Heart left ventricle (tissue), 16 donors: ENCODE data around the gene TBC1D10B. TPM values are rescaled to one million over a fixed set of nuclear protein-coding genes. Genes with fewer than 3 reads are reported as not detected.

Experiments
- ATAC-seq, 4 donors: fragments of 200-7000 bp; cut with Tn5 transposase; one replicate each; pipeline ENCODE4 v1.9.1; 2020 to 2022; ENCODE audit warnings: moderate library complexity in 4 of 4, mild to moderate bottlenecking in 3 of 4, moderate number of reproducible peaks in 1 of 4
- DNase-seq, 5 donors: peaks; one replicate each; pipeline ENCODE4 v3.0.0-alpha.2; 2020
- H3K27ac ChIP-seq, 12 donors: fragments of 200-600 bp; sonication (generic) in 4 of 12; one replicate each; pipeline versions ENCODE4 v1.5.0 to v1.8.0; 2016 to 2022; ENCODE audit warnings: mild to moderate bottlenecking in 2 of 12
- H3K27me3 ChIP-seq, 9 donors: fragments of 200-600 bp; sonication (generic) in 2 of 9; one replicate each; pipeline versions ENCODE4 v1.5.1 to v1.8.0; 2016 to 2022; ENCODE audit warnings: mild to moderate bottlenecking in 3 of 9
- H3K36me3 ChIP-seq, 9 donors: fragments of 200-600 bp; sonication (generic) in 2 of 9; one replicate each; pipeline versions ENCODE4 v1.5.0 to v1.8.0; 2018 to 2022; ENCODE audit warnings: mild to moderate bottlenecking in 2 of 9
- H3K4me1 ChIP-seq, 12 donors: fragments of 200-600 bp; sonication (generic) in 4 of 12; one replicate each; pipeline versions ENCODE4 v1.5.0 to v1.8.0; 2016 to 2022; ENCODE audit warnings: mild to moderate bottlenecking in 3 of 12
- H3K4me3 ChIP-seq, 12 donors: fragments of 200-600 bp; sonication (generic) in 4 of 12; one replicate each; pipeline versions ENCODE4 v1.5.0 to v1.8.0; 2017 to 2022; ENCODE audit warnings: mild to moderate bottlenecking in 9 of 12, moderate library complexity in 4 of 12
- H3K9me3 ChIP-seq, 12 donors: fragments of 200-600 bp; sonication (generic) in 4 of 12; one replicate each; pipeline versions ENCODE4 v1.5.0 to v1.8.0; 2016 to 2022; ENCODE audit warnings: mild to moderate bottlenecking in 1 of 12
- POLR2A ChIP-seq, 2 donors: fragments of 450-650 bp; IDR thresholded peaks; one replicate each; pipeline ENCODE4 v1.6.1; 2017; ENCODE audit warnings: antibody characterized with exemption in 2 of 2, mild to moderate bottlenecking in 2 of 2, moderate library complexity in 2 of 2
- WGBS, 4 donors: extraction: QIAGEN DNeasy Blood & Tissue Kit in 2 of 4; methylation state at CpG; one replicate each; pipeline versions ENCODE4 v1.1.5 to v1.1.7; 2013 to 2018; 5-methylcytosine and 5-hydroxymethylcytosine counted together
- intact Hi-C, 10 donors: fragments of 100-400 bp; cut with DNase I; formaldehyde crosslinking; loops; one replicate each; pipeline versions ENCODE4 v1.11.1 to v1.14.2; 2022
- polyA plus RNA-seq, 2 donors: library from polyadenylated mRNA; stranded (reverse); fragments of 200-250 nt; gene quantifications; one replicate each; pipeline ENCODE4 v1.2.3, GENCODE V29; 2013
- total RNA-seq, 9 donors: library from RNA; depleted of rRNA in 2 of 9; stranded (reverse); fragments of >200 nt in 2 of 9; fragmentation: NEBNext Ultra II Directional in 3 of 9; extraction: Animal tissue kit (Norgen Biotek cat#: 25700) in 3 of 9; gene quantifications; one replicate each; pipeline versions ENCODE4 v1.1.0 to v1.2.4, GENCODE V29; 2016 to 2023
- TF ChIP-seq, protein P1 (sequence below), 12 donors: fragments of 200-600 bp; sonication (generic) in 4 of 12; IDR thresholded peaks; one replicate each; pipeline versions ENCODE4 v1.5.0 to v1.8.0; 2018 to 2022; ENCODE audit warnings: antibody characterized with exemption in 12 of 12, mild to moderate bottlenecking in 5 of 12
- donor health status: ischemic (EF 13 %, LVEDD 7.1; RV severe dilation, severe dysfunction).
- donor health status: healthy with polysubstance abuse.
- donor health status: DM: no; HTN: yes; CAD: no.
- donor health status: DM: no; HTN: no; CAD: no.
- donor health status: ischemic (EF 25% LVEDD 6.9; RV normal size, moderate dysfunction).
- donor health status: ischemic (EF 25% LVEDD 5.7; RV mildly dilated, moderate dysfunction).
- donor health status: healthy.
- donor health status: DM: yes; HTN: yes; CAD: no.
- donor health status: ischemic (EF 35%, LVEDD 5.7; RV mildly dilated, moderate dysfunction).
- donor health status: nonischemic (EF 11% LVEDD 7.7; RV severe dilation, severe dysfunction).
- donor health status: DM: yes; HTN: yes; CAD: no.
- donor health status: PGD.
- donor health status: ischemic (EF 29% LVEDD 5.4; RV normal size, mild dysfunction).
- donor health status: nonischemic (EF 23%, LVEDD 6.1; RV moderate dilation, normal function).

The TBC1D10B gene
- total and polyA plus RNA-seq, 11 donors = 16.9 to 40.0 (median 24.2) TPM

DNA sequence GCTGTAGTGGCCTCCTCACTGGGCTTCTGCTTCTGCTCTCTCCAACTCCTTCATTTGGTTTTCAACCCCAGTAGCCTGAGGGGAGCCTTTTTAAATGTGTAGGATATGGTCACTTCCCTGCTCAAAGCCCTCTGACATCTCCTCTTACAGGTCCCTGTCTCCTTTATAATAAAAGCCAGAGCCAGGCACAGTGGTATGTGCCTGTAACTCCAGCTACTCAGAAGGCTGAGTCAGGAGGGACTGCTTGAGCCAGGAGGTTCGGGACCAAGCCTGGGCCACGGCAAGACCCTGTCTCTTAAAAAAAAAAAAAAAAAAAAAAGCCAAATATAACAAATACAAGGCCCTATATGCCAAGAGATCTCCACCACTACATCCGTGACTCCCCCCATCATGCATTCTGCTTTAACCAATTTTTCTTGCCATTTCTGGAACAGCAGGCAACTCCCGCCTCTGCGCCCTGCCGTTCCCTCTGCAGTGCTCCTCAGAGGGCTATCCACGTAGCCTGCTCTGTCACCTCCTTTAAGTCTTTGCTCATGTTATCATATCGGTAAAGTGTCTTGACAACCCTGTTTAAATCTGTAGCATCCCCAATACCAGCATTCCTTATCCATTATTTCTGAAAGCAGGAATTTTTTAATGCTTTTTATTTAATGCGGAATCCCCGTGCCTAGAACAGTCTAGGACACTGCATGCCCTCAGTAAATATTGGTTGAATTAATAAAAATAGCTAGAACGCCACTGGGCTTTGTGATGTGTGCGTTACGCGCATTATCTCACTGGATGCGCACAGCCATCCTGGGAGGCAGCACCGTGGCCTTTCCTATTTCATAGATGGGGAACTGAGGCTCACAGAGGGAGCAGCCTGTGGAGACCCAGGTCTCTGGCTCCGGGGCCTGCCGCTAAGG lies 46.6 kb upstream of the TBC1D10B start:
- ATAC-seq (peak in 1 of 4 donors; percentile 3), DNase-seq (no peak)
- Histone ChIP-seq H3K4me1 (peaks cover 0 to 27% (median 10%) of the 10 kb centered on the region in 12 donors), H3K36me3 (peaks cover 0 to 43% (median 15%) of the 10 kb centered on the region in 9 donors), H3K9me3 (no peaks in the 10 kb centered on the region), H3K4me3 (peak overlapping the region in 11 of 12 donors; percentile 42 to 76 (median 67)), H3K27me3 (no peaks in the 10 kb centered on the region), H3K27ac (peak overlapping the region; percentile 5 to 91 (median 77))
- intact Hi-C loops = loop anchor here in 4 of 10 donors (10.0 kb wide), 4 partner anchors 62 to 352 kb away; partner anchors contain the start of genes ALDOA (in 2 of the 4), MAPK3 (in 2 of the 4), TBX6 (in 2 of the 4) and YPEL3 (in 2 of the 4)
- 66 to 68% (median 67%) methylated on average over 17 to 18 of the region's 18 CpGs for WGBS, 4 donors
- TF ChIP-seq, protein P1, sequence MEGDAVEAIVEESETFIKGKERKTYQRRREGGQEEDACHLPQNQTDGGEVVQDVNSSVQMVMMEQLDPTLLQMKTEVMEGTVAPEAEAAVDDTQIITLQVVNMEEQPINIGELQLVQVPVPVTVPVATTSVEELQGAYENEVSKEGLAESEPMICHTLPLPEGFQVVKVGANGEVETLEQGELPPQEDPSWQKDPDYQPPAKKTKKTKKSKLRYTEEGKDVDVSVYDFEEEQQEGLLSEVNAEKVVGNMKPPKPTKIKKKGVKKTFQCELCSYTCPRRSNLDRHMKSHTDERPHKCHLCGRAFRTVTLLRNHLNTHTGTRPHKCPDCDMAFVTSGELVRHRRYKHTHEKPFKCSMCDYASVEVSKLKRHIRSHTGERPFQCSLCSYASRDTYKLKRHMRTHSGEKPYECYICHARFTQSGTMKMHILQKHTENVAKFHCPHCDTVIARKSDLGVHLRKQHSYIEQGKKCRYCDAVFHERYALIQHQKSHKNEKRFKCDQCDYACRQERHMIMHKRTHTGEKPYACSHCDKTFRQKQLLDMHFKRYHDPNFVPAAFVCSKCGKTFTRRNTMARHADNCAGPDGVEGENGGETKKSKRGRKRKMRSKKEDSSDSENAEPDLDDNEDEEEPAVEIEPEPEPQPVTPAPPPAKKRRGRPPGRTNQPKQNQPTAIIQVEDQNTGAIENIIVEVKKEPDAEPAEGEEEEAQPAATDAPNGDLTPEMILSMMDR (IDR thresholded peaks at IDR 0.05) = no peak
- TF ChIP-seq POLR2A (IDR thresholded peaks at IDR 0.05) = no peak

DNA sequence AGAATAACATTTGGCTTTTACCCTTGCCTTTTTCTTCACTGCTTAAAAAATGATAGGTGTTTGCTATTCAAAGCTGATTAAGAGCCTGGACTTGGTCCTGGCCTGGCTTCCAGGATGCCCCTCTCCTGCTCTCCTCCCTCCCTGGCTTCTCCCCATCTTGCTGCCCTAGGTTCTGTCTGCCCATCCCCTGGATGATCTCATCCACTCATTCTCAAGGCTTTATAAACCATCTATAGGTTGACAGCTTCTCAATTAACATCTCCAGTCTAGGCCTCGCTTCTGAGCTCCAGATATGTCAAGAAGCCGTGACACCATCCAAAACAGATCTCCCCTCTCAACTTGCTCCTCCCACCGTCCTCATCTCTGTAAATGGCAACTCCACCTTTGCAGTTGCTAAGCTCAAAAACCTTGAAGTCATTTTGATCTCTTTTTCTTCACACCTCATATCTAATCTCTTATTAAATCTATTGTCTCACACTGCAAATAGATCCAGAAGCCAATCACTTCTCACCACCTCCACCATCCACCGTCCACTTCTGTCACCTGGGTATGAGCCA lies 45.8 kb upstream of the TBC1D10B start:
- TF ChIP-seq POLR2A (IDR thresholded peaks at IDR 0.05) = no peak
- TF ChIP-seq, protein P1 (IDR thresholded peaks at IDR 0.05) = no peak
- Histone ChIP-seq H3K4me3 (no peak overlapping the region), H3K27me3 (no peaks in the 10 kb centered on the region), H3K27ac (no peak overlapping the region), H3K4me1 (peaks cover 0 to 27% (median 10%) of the 10 kb centered on the region in 12 donors), H3K36me3 (peaks cover 0 to 43% (median 20%) of the 10 kb centered on the region in 9 donors), H3K9me3 (no peaks in the 10 kb centered on the region)
- no peak for ATAC-seq
- 85 to 90% (median 87%) methylated on average over 4 of the region's 4 CpGs for WGBS, 4 donors
- no peak for DNase-seq
- intact Hi-C loops = loop anchor here in 4 of 10 donors (10.0 kb wide), 4 partner anchors 61 to 351 kb away; partner anchors contain the start of genes ALDOA (in 2 of the 4), MAPK3 (in 2 of the 4), TBX6 (in 2 of the 4) and YPEL3 (in 2 of the 4)

DNA sequence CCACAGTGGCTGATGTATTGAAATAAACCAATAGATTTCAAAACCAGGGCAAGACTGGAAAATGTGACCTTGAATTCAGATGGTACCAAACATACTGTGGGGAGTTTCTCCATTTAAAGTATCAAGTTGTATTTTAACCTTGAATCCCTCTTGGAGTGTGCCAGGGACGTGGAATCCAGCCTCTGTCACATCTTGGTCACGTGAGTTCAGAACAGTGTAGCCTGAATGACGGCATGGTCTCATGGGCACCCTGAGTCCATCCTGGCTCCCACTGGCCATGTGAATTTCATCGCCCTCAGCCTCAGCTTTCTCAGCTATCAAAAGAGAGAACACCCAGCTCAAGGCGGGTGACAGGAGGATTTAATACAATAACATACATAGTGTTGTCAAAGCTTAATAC lies 43.9 kb upstream of the TBC1D10B start:
- Histone ChIP-seq H3K27ac (peak overlapping the region in 7 of 12 donors; percentile 3 to 67 (median 38)), H3K4me1 (peaks cover 2 to 34% (median 14%) of the 10 kb centered on the region in 12 donors), H3K36me3 (peaks cover 0 to 35% (median 20%) of the 10 kb centered on the region in 9 donors), H3K9me3 (no peaks in the 10 kb centered on the region), H3K27me3 (no peaks in the 10 kb centered on the region), H3K4me3 (no peak overlapping the region)
- 60 to 74% (median 63%) methylated on average over 5 of the region's 5 CpGs for WGBS, 4 donors
- TF ChIP-seq, protein P1 (IDR thresholded peaks at IDR 0.05) = no peak
- no peak for TF ChIP-seq POLR2A (IDR thresholded peaks at IDR 0.05)
- DNase-seq (no peak), ATAC-seq (peak in 2 of 4 donors; percentile 15 to 25)
- intact Hi-C loops = loop anchor here in 4 of 10 donors (10.0 kb wide), 4 partner anchors 59 to 349 kb away; partner anchors contain the start of genes ALDOA (in 2 of the 4), MAPK3 (in 2 of the 4), TBX6 (in 2 of the 4) and YPEL3 (in 2 of the 4)
